GM12891 (cell line): ENCODE results near the gene EYS.

Experiments used
- POLR2A ChIP-seq: IDR thresholded peaks from 2 replicates; pipeline ENCODE4 v1.6.1; 2011; ENCODE audit warnings: low read depth, low read length, control low read depth
- POLR2AphosphoS5 ChIP-seq: IDR thresholded peaks from 2 replicates; pipeline ENCODE4 v1.6.1; 2011; ENCODE audit warnings: low read depth, low read length, control low read depth
- TAF1 ChIP-seq: IDR thresholded peaks from 2 replicates; pipeline ENCODE4 v1.6.1; 2011; ENCODE audit warnings: low read depth, low read length, control low read depth

- TF ChIP-seq POLR2A (no peak), POLR2AphosphoS5 (no peak), TAF1 (no peak)
These were observed 798.9 kb downstream of the EYS start for GRCh38 chr6:64908104-64908503.
